GM21825 (cell line): ENCODE results near the gene ENTPD8.

Experiments
- ATAC-seq: cut with Tn5 transposase; IDR thresholded peaks from one replicate; pipeline ENCODE4 v1.9.1; 2021; ENCODE audit warnings: mild to moderate bottlenecking, moderate library complexity; ENCODE audit not compliant: unreplicated experiment

The ENTPD8 gene

DNA sequence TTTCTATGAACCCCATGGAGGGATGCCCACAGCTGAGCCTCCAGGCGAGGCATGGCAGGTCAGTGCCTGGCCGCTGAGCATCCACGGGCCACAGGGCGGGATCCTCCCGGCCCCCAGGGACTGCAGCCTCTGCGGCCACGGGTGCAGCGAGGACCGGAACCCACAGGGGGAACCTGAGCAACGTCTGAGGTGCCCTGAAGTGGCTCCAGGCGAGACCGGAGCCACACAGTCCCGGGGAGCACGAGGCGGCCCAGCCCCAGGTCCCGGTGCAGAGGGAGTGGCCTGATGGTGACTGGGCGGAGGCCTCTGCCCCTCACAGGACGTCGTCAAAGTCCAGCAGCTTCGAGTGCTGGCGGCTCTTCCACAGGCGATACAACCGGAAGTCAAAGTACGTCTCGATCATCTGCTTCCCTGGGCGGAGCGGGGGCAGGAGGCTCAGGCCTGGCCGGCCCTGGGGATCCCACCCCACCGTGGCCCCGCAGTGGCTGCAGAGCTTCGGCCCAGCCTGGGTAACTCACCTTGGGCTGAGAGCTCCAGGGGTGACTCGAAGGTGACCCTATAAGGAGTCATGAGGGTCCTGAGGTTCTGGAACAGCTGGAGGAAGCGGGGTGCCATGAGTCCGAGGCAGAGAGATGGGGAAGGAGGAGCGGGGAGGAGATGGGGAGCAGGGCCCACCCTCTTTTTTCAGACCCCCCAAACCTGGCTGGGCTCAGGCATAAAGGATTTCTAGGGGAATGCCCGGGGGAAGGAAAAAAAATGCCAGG lies 8.1 kb upstream of the ENTPD8 start:
- no peak for ATAC-seq

DNA sequence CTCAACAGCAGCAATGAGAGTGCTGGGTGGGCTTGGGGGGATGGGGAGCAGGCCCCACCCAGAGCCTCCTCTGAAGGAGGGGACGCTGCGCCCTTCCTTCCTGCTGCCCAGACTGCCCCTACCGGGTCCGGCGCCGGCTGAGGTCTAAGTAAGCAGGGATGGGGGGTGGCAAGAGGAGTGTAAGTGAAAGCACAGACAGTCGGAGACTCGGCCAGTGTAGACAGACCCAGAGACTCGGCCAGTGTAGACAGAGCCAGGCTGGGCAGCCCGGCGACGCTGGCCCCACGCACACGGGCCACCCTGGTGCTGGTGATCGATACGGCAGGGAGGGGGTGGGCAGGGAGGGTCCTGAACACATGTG lies 7.4 kb upstream of the ENTPD8 start:
- ATAC-seq = no peak

DNA sequence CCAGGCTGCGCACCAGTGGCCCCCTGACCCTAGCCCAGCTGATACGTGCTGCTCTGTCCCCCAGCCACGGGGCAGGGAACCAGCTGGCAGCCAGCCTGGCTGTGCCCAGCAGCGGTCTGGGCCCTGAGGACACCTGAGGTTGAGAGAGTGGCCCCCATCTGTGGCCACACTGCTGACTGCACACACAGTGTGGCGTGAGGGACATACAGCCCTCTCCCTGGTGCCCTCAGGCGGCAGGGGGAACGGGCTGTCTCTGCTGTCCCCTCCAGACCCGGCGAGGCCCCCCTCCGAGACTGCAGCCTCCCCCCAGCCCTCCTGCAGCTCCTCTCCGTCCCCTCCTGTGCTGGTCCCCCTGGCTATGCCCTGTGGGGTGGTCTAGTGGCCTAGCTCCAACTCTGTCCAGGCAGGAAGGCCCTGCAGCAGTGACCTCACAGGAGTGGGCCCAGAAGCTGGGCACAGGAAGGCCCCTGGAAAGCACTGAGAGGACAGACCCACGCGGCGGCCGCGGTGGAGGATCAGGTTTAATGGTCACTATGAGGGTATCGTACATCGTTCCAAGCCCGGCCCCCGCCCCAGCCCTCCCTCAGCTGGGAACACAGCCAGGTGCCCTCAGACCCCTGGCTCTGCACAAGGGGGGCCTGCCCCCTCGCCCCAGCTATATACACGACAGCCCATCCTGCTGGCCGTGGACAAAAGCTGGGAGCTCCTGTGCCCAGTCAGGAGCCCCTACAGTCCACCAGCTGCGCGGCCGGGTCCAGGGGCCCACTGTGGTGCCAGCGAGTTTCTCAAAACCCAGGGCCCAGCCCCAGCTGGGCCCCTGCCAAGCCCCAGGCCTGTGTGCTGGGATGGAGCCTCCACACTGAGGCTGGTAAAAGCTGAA lies 6.8 kb upstream of the ENTPD8 start:
- ATAC-seq = no peak

DNA sequence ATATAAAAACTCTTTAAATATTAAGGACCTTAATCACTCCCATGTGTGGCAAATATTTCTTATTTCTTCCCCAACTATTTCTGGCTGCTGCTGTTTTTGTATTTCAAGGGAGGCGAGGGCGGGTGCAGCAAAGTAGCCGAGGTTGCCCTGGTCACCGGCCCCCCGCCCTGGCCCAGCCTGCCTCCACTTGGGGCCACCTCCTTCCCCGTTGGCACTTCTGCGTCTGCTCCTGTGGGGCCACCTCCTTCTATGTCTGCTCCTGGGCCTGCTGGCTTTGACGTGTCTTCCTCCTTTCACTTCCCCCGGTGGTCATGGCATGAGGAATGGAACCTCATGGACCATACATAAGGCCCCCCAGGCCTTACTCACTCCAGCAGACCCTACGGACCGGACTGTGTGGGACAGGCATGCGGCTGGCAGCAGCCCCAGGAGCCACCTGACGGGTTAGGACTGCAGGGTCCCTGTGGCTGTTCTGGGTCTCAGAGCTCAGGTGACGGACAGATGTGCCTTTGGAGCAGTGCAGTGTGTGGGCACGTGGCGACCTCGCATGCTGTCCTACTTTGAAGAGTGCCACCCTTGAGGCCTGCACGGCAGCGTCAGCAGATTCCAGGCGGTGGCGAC lies 5.8 kb upstream of the ENTPD8 start:
- ATAC-seq = no peak

DNA sequence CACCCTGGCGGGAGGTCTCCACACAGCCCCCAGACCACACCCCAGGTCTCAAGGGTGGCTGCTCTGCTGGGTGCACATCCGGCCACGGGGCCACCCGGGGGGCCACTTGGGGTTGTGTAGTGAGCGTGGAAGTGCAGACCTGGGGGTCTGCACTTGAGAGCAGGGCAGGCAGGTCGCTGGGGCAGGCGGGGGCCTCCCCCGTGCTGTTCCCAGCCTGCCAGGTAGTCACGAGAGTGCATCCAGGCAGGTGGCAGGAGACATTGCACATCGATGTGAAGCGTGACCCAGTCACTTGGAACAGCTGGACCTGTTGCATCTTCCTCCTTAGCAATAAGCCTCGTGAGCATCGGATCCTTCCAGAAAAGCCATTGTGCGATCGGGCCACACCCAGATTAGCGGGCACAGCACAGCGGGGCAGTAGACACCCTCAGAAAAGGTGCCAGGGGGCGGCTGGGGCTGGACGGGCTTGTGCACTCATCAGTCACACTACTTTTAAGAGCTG lies 4.8 kb upstream of the ENTPD8 start:
- no peak for ATAC-seq

DNA sequence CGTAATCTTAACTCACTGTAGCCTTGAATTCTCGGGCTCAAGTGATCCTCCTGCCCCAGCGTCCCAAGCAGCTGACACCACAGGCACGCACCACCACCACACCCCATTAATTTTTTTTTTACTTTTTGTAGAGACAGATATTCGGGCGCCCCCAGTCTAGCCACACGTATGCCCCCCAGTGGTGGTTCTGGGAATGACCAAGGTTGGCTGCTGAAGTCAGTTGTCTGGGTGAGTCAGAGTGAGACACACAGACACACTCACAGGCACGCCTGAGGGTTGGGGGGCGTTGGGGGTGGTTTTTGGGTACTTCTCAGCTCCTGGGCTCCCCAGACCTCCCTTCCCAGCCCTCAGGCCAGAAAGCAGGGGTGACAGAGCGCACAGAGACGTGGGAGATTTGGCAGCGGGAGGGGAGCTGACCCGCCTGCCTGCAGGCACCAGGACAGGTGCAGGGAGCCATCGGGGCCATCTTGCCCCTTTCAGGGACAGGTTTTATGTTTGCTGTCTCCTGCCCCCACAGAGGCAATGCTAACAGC lies 4.2 kb upstream of the ENTPD8 start:
- peak; percentile 61 for ATAC-seq

DNA sequence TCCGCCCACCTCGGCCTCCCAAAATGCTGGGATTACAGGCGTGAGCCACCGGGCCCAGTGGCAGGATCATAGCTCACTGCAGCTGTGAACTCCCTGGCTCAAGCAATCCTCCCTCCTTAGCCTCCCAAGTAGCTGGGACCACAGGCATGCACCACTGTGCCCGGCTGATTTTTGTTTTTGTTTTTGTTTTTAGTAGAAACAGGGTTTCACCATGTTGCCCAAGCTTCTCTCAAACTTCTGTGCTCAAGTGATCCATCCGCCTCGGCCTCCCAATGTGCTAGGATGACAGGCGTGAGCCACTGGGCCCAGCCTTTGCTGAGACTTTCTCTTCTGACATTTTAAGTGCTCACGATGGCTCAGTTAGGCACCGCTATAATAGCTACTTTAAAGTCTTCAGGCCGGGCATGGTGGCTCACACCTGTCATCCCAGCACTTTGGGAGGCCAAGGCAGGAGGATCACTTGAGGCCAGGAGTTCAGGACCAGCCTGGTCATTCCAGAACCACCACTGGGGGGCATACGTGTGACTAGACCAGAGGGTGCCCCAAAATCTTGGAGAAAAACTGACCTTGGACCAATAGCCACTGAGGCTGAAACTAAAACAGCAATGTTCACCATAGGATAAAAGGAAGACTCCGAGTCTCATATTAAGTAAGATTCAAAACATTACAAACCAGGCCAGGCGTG lies 3.1 kb upstream of the ENTPD8 start:
- ATAC-seq = no peak

DNA sequence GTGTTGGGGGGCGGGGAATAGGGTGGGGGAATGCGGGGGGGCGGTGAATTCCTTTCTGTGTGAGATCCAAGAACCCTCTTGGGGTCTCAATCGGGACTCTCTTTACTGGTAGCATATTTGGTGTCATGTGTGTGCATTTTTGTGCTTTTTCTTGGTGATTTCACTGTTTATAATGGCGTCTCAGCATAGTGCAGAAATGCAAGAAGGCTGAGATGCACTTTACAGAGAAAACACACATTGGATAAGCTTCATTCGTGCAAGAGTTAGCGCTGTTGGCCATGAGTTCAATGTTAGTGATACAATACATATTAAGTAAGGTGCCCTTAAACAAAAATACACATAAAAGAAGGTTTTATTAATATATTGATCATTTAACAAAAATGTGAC lies 771 bp upstream of the ENTPD8 start:
- ATAC-seq = no peak

DNA sequence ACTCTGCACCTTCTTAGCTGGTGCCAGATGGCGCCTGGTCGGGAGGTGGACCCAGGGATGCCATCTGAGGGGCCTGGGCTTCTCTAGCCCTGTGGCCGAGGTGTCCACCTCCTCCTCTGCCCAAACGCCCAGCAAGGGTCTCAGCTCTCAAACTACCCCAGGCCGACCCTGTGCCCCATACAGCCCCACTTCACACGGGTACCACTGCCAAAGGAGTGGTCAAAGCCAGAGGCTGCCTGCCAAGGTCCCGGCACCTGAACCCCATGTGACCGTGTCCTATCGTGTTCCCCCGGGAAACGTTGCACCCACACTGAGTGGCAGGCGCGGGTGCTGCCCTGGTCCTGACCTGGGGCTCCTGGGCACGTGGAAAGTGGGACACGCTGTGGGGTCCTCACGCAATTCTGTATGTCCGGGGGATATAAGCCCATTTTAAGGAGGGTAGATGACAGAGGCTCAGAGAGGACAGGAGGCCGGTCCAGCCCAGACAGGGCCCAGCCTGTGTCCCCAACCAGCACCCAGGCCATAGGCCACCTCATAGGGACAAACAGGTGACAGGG lies 1.9 kb downstream of the ENTPD8 start:
- ATAC-seq = no peak

DNA sequence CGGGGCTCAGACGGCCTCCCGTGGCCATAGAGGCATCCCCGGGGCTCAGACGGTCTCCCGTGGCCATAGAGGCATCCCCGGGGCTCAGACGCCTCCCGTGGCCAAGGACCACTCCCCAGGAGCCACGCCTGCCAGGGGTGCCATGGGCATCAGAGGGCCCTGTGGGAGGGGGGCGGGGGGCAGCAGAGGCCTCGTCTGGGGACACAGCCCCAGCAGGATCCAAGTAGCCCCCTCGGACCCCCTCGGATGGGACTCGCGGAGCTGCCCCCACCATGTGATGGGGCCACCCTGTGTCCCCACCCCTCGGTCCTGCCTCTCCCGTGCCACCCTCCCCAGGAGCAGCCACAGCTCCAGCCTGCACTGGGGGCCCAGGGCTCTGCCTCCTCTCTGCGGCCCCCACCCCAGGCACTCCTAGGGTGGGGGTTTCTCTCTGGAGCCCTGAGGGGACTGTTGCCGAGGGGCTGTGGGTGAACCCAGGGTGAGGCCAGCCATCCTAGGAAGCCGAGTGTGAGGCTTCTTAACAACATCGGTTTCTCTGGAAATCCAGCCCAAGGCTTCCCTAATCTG lies 2.5 kb downstream of the ENTPD8 start:
- no peak for ATAC-seq

DNA sequence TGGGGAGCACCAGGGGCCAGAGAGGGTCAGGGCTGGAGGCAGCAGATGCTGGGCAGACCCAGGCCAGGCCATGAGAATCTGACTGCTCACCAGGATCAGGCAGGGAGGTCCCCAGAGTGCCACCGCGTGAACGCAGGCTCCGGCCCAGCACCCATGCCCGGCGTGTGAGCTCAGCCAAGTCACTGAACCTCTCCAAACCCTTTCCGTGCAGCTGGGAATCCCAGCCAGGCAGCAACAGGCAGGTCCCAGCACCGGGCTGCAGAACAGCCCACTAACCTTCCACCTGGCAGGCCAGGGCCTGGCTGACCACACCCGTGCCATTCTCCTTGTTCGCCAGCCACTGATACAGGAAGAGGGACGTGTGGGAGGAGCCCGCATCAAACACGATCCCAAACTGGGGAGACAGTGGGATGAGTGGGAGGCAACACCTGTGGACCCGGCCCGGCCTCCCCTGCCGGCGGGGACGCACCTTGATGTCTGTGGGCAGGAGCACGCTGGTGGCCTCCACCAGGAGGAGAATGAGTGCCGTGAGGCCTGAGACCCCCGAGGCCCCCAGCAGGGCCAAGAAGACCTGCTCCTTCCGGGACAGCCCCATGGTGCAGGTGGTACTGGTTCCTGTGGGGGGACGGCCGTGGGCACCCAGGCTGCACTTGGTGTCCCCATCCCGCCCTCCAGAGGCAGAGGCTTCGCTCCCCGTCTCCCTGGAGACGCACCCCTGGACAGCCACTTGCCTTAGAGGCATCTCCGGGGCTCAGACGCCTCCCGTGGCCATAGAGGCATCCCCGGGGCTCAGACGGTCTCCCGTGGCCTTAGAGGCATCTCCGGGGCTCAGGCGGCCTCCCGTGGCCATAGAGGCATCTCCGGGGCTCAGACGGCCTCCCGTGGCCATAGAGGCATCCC lies 3.2 kb downstream of the ENTPD8 start:
- ATAC-seq = no peak

DNA sequence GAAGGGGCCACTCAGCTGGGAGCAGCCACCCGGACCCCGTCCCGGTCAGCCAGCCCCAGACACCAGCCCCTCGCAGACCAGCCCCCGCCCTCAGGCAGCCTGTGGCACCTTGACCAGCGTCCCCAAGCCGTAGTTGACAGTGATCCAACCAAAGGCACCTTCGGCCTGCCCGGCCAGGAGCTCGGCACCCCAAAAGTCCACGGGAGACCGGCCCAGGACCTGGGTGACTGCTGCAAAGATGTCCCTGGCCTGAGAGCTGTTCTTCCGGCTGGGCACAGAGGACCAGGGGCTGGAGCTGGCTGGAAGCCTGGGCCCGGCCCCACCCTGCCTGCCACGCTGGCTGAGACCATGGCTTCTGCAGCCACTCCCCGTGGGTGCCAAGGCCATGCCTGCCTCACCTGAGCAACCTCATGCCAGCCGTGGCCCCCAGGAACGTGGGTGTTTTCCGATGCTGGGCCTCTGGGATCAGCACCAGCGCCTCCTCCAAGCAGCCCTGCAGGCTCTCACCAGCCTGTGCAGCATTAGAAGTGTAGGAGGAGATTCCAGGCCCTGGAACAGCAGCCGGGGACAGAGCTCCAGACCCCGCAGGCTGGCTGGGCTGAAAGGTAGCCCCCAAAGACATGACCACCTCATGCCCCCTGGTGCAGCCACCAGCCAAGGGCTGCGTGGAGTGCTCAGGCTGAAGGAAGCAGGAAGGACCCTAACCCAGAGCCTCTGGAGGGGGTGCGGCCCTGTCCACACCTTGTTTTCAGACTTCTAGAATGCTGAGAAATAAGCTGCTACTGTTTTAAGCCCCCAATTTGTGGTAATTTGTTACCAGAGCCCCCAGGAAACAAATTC lies 4.2 kb downstream of the ENTPD8 start:
- no peak for ATAC-seq

DNA sequence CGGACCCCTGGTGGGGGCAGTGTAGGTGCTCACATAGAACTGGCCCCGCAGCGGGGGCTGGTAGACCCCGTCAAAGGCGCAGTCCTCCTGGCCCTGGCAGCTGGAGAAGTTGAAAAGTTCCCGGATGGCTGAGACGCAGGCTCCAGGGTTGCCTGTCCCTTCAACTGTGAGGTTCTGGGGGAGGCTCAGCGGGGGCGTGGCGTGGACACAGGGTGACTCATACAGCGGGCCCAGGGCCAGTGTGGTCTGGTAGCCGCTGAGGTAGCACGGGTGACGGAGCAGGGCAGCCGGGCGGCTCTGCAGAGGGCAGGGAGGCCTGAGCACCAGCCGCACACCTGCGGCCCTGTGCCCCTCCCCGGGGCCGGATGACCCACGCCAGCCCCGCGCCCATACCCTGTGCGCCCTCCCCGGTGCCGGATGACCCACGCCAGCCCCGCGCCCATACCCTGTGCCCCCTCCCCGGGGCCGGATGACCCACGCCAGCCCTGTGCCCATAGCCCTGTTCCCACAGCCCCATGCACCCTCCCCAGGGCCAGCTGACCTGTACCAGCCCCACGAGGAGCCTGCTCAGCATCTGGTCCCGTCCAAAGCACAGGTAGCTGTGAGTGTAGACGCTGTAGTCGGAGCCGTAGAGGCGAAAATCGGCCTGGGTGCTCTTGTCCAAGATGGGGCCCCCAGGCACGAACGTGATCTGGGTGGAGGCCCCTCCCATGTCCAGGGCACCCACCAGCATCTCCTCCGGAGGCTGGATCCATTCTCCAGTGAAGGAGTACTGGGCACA lies 5.0 kb downstream of the ENTPD8 start:
- ATAC-seq = no peak

DNA sequence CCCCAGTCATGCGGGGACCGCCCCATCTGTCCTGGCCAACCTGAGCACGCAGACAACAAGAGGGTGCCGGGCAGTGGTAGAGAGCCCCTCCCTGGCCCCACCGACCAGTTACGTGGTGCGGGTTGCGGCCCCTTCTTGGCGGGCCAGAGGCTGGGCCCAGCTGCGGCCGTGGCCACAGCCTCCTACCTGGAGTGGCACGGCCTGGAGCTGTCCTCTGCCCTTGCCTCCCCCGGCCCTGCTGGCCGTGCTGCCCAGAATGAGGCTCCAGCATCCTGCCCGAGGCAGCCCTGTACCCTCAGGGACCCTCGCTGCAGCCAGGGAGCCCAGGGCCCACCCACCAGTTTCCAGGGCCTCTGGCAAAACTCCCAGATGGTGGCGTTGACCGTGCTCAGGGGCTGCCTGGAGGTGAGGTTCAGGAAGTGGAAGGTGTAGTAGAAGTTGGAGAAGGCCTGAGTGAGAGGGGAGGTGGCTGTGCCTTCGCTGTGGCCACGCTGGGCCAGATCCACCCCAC lies 5.7 kb downstream of the ENTPD8 start:
- ATAC-seq = no peak

DNA sequence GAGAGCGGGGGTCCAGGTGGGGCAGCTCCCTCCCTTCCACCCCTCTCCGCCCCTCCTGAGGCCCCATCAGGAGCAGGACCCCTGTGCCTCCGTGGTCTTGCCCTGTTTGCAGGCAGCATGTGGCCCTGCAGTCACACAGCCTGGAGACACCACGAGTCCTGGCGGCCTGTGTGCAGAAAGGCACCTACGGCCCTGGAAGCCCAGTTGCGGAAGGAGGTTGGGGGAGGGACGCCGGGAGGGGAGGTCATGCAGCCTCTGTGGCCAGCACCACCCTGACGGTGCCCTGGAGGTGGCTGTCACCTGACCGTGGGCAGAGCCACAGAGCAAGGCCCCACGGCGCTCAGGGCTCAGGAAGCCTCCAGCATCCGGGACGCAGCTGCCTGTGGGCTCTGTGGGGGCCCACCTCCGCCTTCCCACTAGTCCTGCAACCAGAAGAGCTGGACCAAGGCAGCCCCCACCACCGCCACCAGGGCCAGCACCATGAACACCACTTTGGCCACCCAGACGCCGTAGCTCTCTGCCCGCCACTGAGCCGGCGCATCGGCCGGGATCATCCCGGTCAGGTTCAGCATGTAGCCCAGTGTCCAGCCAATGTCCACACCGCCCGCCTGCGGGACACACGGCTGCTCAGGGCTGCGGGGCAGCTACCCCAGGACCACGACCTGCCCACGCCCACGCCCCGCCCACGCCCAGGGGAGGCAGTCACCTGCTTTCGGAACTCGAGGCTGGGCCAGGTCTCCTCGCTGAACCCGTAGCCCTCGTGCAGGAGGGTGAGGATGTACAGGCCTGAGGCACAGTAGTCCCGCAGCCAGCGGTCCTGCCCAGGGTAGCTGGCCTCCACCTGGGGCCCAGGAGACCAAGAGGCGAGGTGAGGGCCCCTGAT lies 6.4 kb downstream of the ENTPD8 start:
- no peak for ATAC-seq

DNA sequence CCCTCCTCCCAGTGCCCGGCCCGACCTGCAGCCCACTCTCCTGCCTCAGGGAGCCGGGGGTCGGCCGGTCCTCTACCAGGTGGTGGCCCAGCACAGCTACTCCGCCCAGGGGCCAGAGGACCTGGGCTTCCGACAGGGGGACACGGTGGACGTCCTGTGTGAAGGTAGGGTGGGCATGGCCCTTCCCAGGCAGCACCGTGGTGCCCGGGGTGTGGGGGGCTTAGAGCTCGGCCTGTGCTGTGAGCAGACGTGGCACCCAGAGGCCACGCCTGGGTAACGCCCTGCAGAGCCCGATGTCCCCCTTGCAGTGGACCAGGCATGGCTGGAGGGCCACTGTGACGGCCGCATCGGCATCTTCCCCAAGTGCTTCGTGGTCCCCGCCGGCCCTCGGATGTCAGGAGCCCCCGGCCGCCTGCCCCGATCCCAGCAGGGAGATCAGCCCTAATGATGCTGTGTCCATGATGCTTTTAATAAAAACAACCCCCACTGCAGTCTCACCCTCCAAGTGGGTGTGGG lies 7.2 kb downstream of the ENTPD8 start:
- ATAC-seq = no peak
